SK-N-MC (cell line): Measurements from ENCODE around the gene PRDM16.

Experiments
- DNase-seq: peaks from one replicate; pipeline ENCODE4 v3.0.0-alpha.2; 2011; ENCODE audit warnings: low read depth, low spot score
- H3K27ac ChIP-seq: fragments of 200-600 bp; sonication (generic); 2 replicates; pipeline ENCODE4 v1.5.1; 2016; ENCODE audit warnings: mixed run types
- H3K36me3 ChIP-seq: fragments of 200-600 bp; sonication (generic); 2 replicates; pipeline ENCODE4 v1.6.1; 2017; ENCODE audit warnings: antibody characterized with exemption, low read length, mixed read lengths; ENCODE audit not compliant: insufficient read depth
- H3K4me3 ChIP-seq: fragments of 200-600 bp; sonication (generic); 2 replicates; pipeline ENCODE4 v1.5.1; 2016
- H3K9ac ChIP-seq: fragments of 200-600 bp; sonication (generic); 2 replicates; pipeline ENCODE4 v1.8.0; 2017; ENCODE audit warnings: mixed run types, mixed read lengths; ENCODE audit not compliant: insufficient read length
- H3K9me3 ChIP-seq: fragments of 200-600 bp; sonication (generic); 2 replicates; pipeline ENCODE4 v1.6.1; 2017; ENCODE audit warnings: low read depth, mild to moderate bottlenecking, antibody characterized with exemption, low read length, moderate library complexity, mixed read lengths
- EZH2 ChIP-seq: fragments of 200-600 bp; sonication (generic); IDR thresholded peaks from one replicate; pipeline ENCODE4 v1.6.1; 2017; ENCODE audit warnings: antibody characterized with exemption
- FOXP2 ChIP-seq: optimal IDR thresholded peaks from 2 replicates; pipeline ENCODE3; 2011; ENCODE audit warnings: mild to moderate bottlenecking, moderate library complexity; ENCODE audit not compliant: insufficient read depth; ENCODE audit errors: extremely low read length, control extremely low read depth
- POLR2AphosphoS5 ChIP-seq: IDR thresholded peaks from 2 replicates; pipeline ENCODE4 v1.6.1; 2012; ENCODE audit warnings: mild to moderate bottlenecking, low read depth, low read length, borderline replicate concordance

Gene PRDM16

DNA sequence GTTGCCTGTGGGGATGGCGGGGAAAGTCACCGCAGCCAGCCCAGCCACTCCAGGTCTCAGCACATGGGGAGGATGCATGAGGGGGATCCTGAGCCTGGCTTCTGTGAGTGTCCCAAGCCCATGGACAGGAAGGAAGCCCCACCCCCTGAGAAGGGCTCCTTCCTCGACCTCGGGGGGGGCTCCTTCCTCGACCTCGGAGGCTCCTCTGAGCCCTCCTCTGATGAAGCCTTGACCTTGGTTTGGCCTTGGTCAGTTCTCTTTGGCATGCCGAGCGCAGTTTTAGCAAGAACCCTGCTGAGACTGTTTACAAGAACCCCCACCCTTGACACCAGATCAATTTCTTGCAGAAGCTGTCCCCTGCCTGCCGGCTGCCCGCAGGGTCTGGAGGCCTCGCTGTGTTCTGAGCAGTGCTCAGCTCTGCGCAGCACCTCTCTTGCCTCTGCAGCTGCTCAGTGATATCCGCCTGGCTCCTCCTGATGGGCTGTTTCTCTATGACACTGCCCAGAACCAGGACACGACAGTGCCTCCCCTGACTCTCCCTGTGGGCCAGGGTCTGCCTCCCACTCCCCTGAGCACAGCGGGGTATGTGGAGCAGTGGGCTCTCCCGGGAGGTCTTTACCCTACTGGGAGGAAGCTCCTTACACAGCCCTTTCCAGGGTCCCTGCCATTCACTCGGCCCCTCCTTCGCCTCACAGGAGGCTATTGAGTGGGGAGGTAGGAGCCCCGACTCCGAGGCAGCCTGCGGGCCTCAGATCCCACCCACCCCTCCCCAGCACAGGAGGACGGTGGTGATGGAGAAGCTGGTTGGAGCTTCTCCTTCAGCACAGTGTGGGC, 32.3 kb upstream of the PRDM16 start:
- TF ChIP-seq FOXP2 (no peak), POLR2AphosphoS5 (no peak), EZH2 (no peak)
- no peak for DNase-seq
- no peaks in the 10 kb centered on the region for H3K9me3 ChIP-seq
- H3K4me3 ChIP-seq: no peak overlapping the region
- no peaks in the 10 kb centered on the region for H3K36me3 ChIP-seq
- H3K9ac ChIP-seq: no peak overlapping the region
- no peak overlapping the region for H3K27ac ChIP-seq

DNA sequence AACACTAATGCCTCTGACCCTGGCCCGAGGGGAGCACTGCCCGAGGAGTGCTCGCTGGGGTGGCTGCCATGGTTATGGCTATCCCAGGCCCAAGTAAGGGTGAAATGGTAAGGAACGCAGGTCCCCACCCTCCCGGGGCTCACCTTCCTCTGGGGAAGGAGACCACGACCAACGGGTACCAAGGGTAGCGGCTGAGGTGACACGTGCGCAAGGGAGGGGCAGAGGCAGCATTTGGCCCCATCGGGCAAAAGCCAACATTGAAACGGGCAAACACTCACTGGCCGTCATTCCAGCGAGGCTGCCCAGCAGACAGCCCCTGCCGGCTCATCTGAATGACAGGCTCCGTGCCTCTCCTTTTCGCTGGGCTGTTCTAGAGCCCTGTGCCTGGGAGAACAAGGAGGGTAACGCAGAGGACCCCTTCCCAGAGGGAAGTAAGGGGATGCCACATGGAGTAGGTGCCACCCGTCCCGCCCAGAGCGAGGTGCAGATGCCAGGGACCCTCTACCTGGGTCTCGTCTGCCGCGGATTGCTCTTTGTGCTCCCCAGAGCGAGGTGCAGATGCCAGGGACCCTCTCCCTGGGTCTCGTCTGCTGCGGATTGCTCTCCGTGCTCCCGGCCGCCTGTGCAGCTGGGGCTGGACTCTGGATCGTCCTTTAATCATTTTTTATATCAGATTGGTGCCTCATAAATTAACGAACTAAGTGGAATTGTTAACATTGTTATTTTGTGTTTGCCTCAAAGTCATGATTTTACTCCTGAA, 31.5 kb upstream of the PRDM16 start:
- no peak for DNase-seq
- Histone ChIP-seq H3K27ac (no peak overlapping the region), H3K9ac (no peak overlapping the region), H3K9me3 (no peaks in the 10 kb centered on the region), H3K4me3 (no peak overlapping the region), H3K36me3 (no peaks in the 10 kb centered on the region)
- TF ChIP-seq EZH2 (no peak), FOXP2 (no peak), POLR2AphosphoS5 (no peak)

DNA sequence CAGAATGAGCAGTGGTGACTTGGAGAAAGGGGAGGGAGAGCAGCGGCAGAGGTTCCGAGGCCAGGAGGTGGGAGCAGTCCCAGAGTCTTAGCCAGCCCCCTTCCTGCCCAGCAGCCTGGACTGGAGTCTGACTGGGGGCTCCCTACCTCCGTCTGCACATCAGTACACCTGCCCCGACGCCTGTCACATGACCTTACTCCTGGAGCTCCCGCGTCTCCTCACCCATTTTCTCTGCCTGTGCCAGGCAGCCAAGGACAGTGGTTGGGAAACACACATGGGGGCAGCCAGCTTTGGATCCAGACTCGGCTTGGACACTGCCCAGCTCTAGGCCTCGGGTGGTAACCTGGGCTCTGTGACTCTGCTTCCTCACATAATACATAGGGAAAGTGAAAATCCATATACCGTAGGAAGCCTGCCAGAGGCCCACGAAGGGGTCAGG, 30.9 kb upstream of the PRDM16 start:
- Histone ChIP-seq H3K4me3 (no peak overlapping the region), H3K9ac (no peak overlapping the region), H3K36me3 (no peaks in the 10 kb centered on the region), H3K27ac (no peak overlapping the region), H3K9me3 (no peaks in the 10 kb centered on the region)
- DNase-seq: no peak
- TF ChIP-seq POLR2AphosphoS5 (no peak), EZH2 (no peak), FOXP2 (no peak)

DNA sequence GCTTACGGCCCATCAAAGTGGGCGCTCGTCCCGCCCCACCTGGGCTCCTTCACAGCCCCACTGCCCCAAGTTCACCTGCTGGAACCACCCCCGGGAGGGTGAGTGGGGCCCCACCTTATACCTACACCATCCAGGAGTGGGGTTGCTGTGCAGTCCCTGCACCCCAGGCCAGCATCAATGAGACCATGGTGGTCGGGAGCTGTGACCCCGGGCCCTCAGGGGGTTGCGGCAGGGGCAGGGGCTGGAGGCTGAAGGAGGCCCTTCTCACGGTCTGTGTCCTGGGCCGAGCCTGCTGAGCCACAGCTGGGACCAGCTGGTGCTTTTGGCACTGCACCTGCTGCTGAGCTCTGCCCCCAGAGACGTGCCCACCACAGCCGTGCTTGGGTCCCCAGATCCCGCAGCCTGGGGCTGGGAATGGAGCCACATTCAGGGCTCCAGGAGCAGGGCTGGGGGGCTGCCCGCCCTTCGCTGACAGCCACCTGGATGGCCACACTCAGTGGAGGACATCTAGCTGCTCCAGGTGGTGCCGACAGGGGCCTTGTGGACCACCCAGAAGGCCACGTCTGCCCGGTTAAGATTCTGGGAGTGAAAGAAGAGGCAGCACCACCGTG, 30.3 kb upstream of the PRDM16 start:
- H3K9me3 ChIP-seq: no peaks in the 10 kb centered on the region
- no peak for DNase-seq
- TF ChIP-seq EZH2 (no peak), POLR2AphosphoS5 (no peak), FOXP2 (no peak)
- H3K4me3 ChIP-seq: no peak overlapping the region
- no peaks in the 10 kb centered on the region for H3K36me3 ChIP-seq
- H3K9ac ChIP-seq: no peak overlapping the region
- no peak overlapping the region for H3K27ac ChIP-seq

DNA sequence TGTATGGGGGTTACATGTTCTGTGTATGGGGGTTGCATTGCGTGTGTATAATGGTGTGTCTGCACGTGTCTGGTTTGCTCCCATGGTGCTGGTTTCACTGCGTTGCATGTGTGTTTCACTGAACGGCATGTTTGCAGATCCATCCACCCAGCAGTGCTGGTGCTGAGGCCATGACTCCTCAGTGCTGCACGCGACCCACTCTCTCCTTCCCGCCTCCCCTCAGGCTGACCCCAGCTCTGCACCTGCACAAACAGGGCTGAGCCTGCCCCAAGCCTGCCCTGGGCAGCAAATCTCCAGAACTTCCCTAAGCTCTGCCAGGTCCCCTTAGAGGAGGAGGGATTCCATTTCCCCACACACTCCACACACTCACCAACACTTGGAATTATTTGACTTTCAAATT, 29.0 kb upstream of the PRDM16 start:
- Histone ChIP-seq H3K36me3 (no peaks in the 10 kb centered on the region), H3K4me3 (no peak overlapping the region), H3K9ac (no peak overlapping the region), H3K9me3 (no peaks in the 10 kb centered on the region), H3K27ac (no peak overlapping the region)
- no peak for TF ChIP-seq POLR2AphosphoS5
- no peak for TF ChIP-seq EZH2
- no peak for TF ChIP-seq FOXP2
- no peak for DNase-seq

GRCh38 chr1:3042481-3042880, 26.5 kb upstream of the PRDM16 start:
- no peaks in the 10 kb centered on the region for H3K9me3 ChIP-seq
- no peak for TF ChIP-seq EZH2
- no peak for TF ChIP-seq POLR2AphosphoS5
- no peak for TF ChIP-seq FOXP2
- no peak overlapping the region for H3K9ac ChIP-seq
- DNase-seq: no peak
- no peaks in the 10 kb centered on the region for H3K36me3 ChIP-seq
- no peak overlapping the region for H3K27ac ChIP-seq
- no peak overlapping the region for H3K4me3 ChIP-seq

DNA sequence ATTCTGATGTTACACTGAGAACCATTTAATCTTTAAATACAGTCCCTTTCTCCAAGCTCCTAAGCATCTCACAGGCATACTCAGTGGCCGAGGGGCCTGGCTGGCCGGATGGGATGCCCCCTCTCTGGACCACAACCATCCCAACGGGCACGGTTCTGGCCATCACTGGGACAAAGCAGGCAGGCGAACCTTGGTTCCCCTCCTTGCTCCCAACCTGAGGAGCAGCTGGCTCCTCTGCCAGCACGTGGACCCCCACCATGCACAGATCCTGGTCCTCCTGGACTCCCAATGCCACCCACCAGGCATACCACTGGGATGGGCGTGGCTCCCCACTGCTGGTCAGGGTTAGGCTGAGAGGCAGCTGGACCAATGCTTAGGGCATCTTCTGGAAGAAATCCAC, 19.8 kb upstream of the PRDM16 start:
- no peak overlapping the region for H3K4me3 ChIP-seq
- TF ChIP-seq EZH2 (no peak), FOXP2 (no peak), POLR2AphosphoS5 (no peak)
- no peak overlapping the region for H3K9ac ChIP-seq
- no peak overlapping the region for H3K27ac ChIP-seq
- H3K9me3 ChIP-seq: no peaks in the 10 kb centered on the region
- no peaks in the 10 kb centered on the region for H3K36me3 ChIP-seq
- DNase-seq: no peak

- Histone ChIP-seq H3K9ac (no peak overlapping the region), H3K27ac (no peak overlapping the region), H3K9me3 (no peaks in the 10 kb centered on the region), H3K4me3 (no peak overlapping the region), H3K36me3 (no peaks in the 10 kb centered on the region)
- DNase-seq: no peak
- TF ChIP-seq POLR2AphosphoS5 (no peak), EZH2 (no peak), FOXP2 (no peak)
Measured at GRCh38 chr1:3049905-3050304, 19.1 kb upstream of the PRDM16 start.

GRCh38 chr1:3050603-3051002, 18.4 kb upstream of the PRDM16 start:
- TF ChIP-seq FOXP2: no peak
- no peak for TF ChIP-seq EZH2
- no peak for TF ChIP-seq POLR2AphosphoS5
- Histone ChIP-seq H3K9me3 (no peaks in the 10 kb centered on the region), H3K9ac (no peak overlapping the region), H3K4me3 (no peak overlapping the region), H3K36me3 (no peaks in the 10 kb centered on the region), H3K27ac (no peak overlapping the region)
- no peak for DNase-seq
